HG02759 (cell line): ENCODE measurements around the gene SLC41A2.
"Not testable (repeated sequence)": the region's sequence is repeated elsewhere in the genome, so short reads cannot be mapped to it uniquely, and the experiment has no call there.

Experiments used
- ATAC-seq: cut with Tn5 transposase; IDR thresholded peaks from one replicate; pipeline ENCODE4 v1.9.1; 2021; ENCODE audit warnings: mild to moderate bottlenecking, moderate library complexity; ENCODE audit not compliant: unreplicated experiment

SLC41A2 gene

DNA sequence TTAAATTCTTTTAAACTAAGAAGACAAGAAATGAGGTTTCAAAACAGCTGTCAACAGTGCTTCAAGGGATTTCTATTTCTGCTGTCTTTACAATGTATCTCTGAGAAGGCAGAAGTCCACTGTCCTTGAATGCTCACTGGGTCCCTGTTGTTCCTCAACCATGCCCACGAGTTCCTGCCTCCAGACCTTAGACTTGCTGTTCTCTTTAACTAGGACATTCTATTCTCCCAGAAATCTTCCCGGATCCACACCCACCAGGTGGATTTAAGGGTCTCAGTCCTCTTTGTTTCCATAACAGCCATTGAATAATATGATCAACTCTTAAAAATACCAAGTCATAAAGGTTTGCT is 6.7 kb upstream of the SLC41A2 start:
- ATAC-seq: no peak

DNA sequence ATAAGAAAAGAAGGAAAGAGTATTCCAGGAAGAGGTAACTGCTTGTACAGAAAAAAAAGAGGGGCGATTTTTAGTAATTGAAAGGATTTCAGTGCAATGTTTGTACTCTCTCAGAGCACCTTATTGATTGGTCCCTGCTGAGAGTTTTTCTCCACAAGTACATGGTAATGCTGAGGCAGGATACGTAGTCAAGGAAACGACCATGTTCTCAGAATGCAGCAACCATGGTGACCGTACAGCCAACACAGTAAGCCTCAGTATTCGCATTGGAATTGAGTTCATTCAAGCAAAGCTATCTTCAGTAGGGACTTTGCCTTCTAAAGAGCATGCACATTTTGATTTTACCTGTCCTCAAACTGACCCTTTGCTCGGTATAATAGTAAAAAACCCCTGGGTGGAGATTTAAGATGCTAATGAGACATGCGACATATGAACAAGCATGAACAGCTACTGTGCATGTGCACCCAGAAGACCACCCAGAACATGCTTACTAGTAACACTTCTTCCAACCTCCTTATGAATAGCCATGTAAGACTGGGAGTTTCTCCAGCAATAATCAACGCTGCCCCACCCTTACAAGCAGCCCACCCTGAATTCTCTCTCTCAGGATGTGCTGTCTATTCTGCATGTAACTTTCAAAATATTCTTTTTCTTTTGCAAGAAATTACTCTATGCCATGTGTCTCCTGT is 6.2 kb upstream of the SLC41A2 start:
- no peak for ATAC-seq

DNA sequence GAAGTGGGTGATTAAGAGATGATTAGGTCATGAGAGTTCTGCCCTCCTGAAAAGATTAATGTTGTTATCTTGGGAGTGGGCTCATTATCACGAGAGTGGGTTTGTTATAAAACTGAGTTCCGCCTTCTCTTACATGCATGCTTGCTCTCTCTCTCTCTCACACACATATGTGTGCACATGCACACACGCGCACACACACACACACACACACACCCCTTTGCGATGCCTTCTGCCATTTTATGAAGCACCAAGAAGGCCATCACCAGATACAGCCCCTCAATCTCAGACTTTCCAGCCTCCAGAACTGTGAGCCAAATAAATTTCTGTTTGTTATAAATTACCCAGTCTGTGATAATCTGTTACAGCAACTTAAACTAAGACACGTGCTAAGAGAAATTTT is 5.7 kb upstream of the SLC41A2 start:
- no peak for ATAC-seq

- ATAC-seq: no peak
Measured at GRCh38 chr12:104960464-104960863, 2.4 kb upstream of the SLC41A2 start.

DNA sequence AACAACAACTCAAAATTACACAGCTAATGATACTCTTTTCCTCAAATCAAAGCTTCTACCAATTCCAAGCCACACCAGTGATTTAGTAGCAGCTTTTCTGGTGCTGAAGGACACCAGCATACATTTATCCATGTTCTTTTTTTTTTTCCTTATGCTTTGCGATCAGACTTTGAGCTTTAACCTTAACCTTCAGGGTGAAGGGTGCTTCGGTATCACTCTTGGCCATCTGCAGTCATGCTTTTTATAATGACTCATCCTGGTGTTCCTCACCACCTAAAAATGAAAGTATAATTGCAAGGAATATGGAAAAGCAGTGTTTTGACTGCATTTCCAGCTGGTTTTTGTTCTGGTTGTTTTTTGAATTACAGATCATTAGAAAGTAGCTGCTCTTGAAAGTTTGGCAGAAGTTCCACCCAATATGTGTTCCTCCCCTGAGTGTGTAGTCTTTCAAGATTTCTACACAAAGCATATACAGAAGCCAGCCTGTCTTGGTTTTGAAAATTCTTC is 1.3 kb upstream of the SLC41A2 start:
- ATAC-seq: no peak

- no peak for ATAC-seq
Measured at GRCh38 chr12:104958805-104959334, 780 bp upstream of the SLC41A2 start.

DNA sequence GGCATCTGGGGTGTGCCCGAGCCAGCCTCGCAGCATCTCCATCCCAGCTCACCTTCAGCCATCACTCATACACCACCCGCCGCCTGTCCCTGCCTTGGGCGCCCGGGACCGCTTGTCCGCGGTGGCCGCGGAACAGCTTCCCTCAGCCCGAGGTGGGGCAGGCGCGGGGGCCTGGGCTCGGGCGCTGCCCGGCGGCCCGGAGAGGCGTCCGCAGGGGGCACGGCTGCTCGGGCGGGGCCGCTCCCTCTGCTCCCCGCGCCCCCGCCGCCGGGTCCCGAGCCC is 430 bp downstream of the SLC41A2 start:
- ATAC-seq: no peak

GRCh38 chr12:104956870-104957718 is 996 bp downstream of the SLC41A2 start:
- no peak for ATAC-seq

DNA sequence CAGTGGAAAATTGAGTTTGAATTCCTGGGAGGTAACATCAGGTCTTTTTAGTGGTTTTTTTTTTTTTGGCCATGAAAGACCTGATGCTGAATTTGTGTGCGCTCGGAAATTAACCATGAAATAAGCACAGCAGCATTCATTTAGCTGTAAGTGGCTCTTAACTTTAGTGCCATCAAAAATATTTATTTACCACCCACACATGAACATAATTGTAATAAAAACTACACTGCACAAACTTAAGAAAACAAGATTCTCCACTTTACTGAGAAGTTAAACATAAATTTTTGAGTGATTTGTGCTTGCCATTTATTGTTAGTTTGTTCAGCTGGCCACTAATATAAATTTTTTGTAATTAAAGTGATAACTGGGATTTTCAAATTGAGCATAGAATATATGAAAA is 2.4 kb downstream of the SLC41A2 start:
- ATAC-seq: no peak

- no peak for ATAC-seq
Measured at GRCh38 chr12:104953323-104953722, 4.8 kb downstream of the SLC41A2 start.

- ATAC-seq: no peak
Measured at GRCh38 chr12:104952816-104953215, 5.3 kb downstream of the SLC41A2 start.

GRCh38 chr12:104951759-104952509 is 6.2 kb downstream of the SLC41A2 start:
- no peak for ATAC-seq

- not testable (repeated sequence) for ATAC-seq
Measured at GRCh38 chr12:104948716-104949115, 9.4 kb downstream of the SLC41A2 start.

DNA sequence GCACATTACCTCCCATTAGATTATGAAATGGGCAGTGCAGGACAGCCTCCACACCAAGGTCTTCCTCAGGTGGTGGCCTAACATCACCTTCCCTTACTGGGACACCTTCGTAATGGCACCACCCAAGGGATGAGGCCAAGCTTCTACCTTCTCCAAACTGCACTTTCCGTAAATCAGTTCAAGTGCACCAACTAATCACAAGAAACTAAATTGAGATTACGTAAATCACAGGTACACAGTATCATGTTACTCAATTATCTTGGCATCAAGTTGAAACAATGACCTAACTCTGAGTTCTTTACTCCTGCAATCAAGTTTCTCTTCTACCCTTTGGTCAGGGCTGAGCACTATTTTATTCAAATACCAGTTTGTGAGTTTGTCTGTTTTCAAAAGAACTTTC is 13.8 kb downstream of the SLC41A2 start:
- no peak for ATAC-seq

- ATAC-seq: not testable (repeated sequence)
Measured at GRCh38 chr12:104943401-104943800, 14.7 kb downstream of the SLC41A2 start.

DNA sequence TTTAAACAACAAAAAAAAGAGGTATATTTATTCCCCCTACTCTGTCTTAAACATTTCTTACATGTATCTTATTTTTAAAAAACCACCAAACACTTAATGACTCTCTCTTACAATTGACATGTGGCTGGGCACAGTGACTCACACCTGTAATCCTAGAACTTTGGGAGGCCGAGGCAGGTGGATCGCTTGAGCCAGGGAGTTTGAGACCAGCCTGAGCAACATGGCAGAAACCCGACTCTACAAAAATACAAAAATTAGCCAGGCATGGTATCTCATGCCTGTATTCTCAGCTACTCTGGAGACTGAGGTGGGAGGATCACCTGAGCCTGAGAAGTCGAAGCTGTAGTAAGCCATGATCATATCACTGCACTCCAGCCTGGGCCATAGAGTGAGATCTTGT is 16.0 kb downstream of the SLC41A2 start:
- no peak for ATAC-seq

DNA sequence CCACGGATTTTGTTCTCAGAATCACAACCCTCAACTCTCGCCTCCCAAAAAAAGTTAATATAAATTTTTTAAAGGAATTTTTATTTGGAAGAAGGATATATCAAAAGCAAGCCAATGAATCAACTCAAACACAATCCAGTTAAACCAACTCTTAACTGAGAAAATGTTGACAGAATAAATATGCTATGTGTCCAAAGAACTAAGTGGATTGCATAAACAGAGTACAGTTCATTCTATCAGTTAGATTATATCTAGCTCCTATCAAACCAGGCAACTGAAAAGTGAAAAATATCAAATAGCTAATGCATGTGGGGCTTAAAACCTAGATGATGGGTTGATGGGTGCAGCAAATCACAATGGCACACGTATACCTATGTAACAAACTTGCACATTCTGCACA is 16.6 kb downstream of the SLC41A2 start:
- no peak for ATAC-seq

DNA sequence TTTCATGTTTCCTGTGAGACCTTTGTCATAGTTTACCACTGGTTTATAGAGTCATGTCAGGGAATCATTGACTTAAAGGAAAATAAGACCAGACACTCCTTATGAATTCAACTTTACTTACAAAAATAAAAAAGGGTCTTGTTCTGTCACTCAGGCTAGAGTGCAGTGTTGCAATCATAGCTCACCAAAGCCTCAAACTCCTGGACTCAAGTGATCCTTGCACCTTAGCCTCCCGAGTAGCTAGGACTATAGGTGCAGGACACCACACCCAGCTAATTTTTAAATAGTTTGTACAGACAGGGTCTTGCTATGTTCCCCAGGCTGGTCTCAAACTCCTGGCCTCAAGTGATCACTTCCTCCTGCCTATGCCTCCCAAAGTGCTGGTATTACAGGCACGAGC is 19.0 kb downstream of the SLC41A2 start:
- no peak for ATAC-seq

DNA sequence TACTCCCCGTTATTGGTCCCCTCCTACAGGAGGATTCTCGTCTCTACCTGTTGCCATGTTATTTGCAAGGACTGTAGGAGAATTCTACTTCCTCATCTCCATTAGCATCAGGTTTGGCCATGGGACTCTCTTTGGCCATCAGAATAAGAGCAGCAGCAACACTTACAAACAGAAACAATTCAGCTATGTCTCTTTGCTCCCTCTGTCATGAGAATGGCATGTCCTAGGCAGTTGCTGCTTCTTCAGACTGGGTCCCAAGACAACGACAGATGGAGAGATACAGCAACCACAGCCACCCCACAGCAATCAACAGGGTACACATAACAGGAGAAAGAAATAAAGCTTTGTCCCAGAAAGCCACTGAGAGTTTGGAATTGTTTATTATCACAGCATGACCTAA is 19.7 kb downstream of the SLC41A2 start:
- ATAC-seq: no peak

GRCh38 chr12:104935886-104936285 is 22.2 kb downstream of the SLC41A2 start:
- ATAC-seq: no peak

DNA sequence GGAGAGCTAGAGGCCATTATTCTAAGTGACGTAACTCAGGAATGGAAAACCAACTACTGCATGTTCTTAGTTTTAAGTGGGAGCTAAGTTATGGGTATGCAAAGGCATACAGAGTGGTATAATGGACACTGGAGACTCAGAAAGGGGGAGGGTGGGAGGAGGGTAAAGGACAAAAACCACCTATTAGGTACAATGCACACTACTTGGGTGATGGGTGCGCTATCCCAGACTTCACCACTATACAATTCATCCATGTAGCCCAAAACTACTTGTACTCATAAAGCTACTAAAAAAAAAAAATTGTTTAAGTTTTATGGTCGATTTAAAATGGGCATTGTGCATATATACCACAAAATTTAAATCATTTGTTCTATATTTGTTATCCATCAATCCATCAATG is 24.3 kb downstream of the SLC41A2 start:
- no peak for ATAC-seq

GRCh38 chr12:104933128-104933527 is 25.0 kb downstream of the SLC41A2 start:
- ATAC-seq: no peak
